Endothelial cell of umbilical vein (primary cell): Measurements from ENCODE around the gene IP6K2. TPM values are rescaled to one million over a fixed set of nuclear protein-coding genes. Genes with fewer than 3 reads are reported as not detected.

ENCODE experiments used
- BruUV-seq: library from RNA; stranded (reverse); fragments of 400-500 nt; replicated peaks from 2 replicates; lab custom pipeline; 2021; lab: Mats Ljungman, UMichigan
- CTCF ChIA-PET: fragments of 300-600, 350-600 bp; sonication (Branson Sonifier 250); formaldehyde crosslinking; loops from one replicate; lab custom pipeline; 2021; ENCODE audit warnings: antibody characterized with exemption, inconsistent platforms; lab: Charles Lee
- POLR2A ChIA-PET: fragments of 300-600, 350-600 bp; sonication (Branson Sonifier 250); formaldehyde crosslinking; loops from one replicate; lab custom pipeline; 2021; ENCODE audit warnings: antibody characterized with exemption, inconsistent platforms; lab: Charles Lee
- DNase-seq: peaks from one replicate; pipeline ENCODE4 v3.0.0-alpha.2; 2011; ENCODE audit warnings: low read depth, low spot score
- FAIRE-seq: peaks from 2 replicates; lab custom pipeline; 2011; peaks lifted over from hg19 to GRCh38; lab: Jason Lieb, UNC
- H2AFZ ChIP-seq: 2 replicates; pipeline ENCODE4 v1.6.0; 2012; ENCODE audit warnings: low read depth, low read length, control low read depth, inconsistent platforms
- H3K27ac ChIP-seq: 2 replicates; pipeline ENCODE4 v1.5.1; 2011; ENCODE audit warnings: low read depth, mild to moderate bottlenecking, control low read depth, low read length, moderate library complexity; ENCODE audit not compliant: insufficient read depth
- H3K27me3 ChIP-seq, 2 experiments: 2 replicates each; pipeline versions ENCODE4 v1.6.0 to v1.6.1; 2011; ENCODE audit warnings: low read length in 2 of 2, mixed read lengths in 1 of 2; ENCODE audit not compliant: control insufficient read depth in 2 of 2, insufficient read depth in 2 of 2
- H3K36me3 ChIP-seq, 2 experiments: 2 replicates in 1 of 2; 3 replicates in 1 of 2; pipeline ENCODE4 v1.5.1; 2011; ENCODE audit warnings: low read length in 2 of 2, mild to moderate bottlenecking in 1 of 2, moderate library complexity in 1 of 2; ENCODE audit not compliant: control insufficient read depth in 2 of 2, insufficient read depth in 2 of 2; ENCODE audit errors: extremely low read depth in 1 of 2
- H3K4me1 ChIP-seq: 3 replicates; pipeline ENCODE4 v1.5.1; 2011; ENCODE audit warnings: mild to moderate bottlenecking, low read length; ENCODE audit not compliant: control insufficient read depth, insufficient read depth; ENCODE audit errors: extremely low read depth
- H3K4me2 ChIP-seq: 2 replicates; pipeline ENCODE4 v1.6.1; 2011; ENCODE audit warnings: low read length, control low read depth, mixed read lengths; ENCODE audit not compliant: insufficient read depth
- H3K4me3 ChIP-seq, 3 experiments: fragments of 200-600 bp in 1 of 3; sonication (generic), shearing (Covaris generic) in 1 of 3; replicated peaks in 1 of 3; 2 replicates each; pipeline ENCODE4 v1.5.1; 2011 to 2016; ENCODE audit warnings: control low read depth in 3 of 3, low read length in 3 of 3, mild to moderate bottlenecking in 2 of 3, inconsistent platforms in 1 of 3, low read depth in 1 of 3, moderate library complexity in 1 of 3; ENCODE audit not compliant: insufficient read depth in 1 of 3
- H3K79me2 ChIP-seq: 2 replicates; pipeline ENCODE4 v1.6.0; 2012; ENCODE audit warnings: low read length, inconsistent platforms; ENCODE audit not compliant: control insufficient read depth, insufficient read depth
- H3K9ac ChIP-seq: replicated peaks from 2 replicates; pipeline ENCODE3; 2011; ENCODE audit warnings: low read length, control low read depth; ENCODE audit not compliant: insufficient read depth; ENCODE audit errors: extremely low read depth
- H3K9me1 ChIP-seq: replicated peaks from 3 replicates; pipeline ENCODE4 v1.6.0; 2011; ENCODE audit warnings: mild to moderate bottlenecking, low read length; ENCODE audit not compliant: control insufficient read depth, insufficient read depth; ENCODE audit errors: extremely low read depth
- H3K9me3 ChIP-seq: replicated peaks from 2 replicates; pipeline ENCODE4 v1.5.1; 2012; ENCODE audit warnings: low read length, inconsistent platforms; ENCODE audit not compliant: control insufficient read depth, insufficient read depth
- H4K20me1 ChIP-seq: replicated peaks from 2 replicates; pipeline ENCODE3; 2011; ENCODE audit warnings: mild to moderate bottlenecking, low read length; ENCODE audit not compliant: control insufficient read depth, insufficient read depth; ENCODE audit errors: extremely low read depth
- EZH2 ChIP-seq: IDR thresholded peaks from 2 replicates; pipeline ENCODE4 v1.6.1; 2012; ENCODE audit warnings: borderline replicate concordance, low read depth, mild to moderate bottlenecking, moderate library complexity, low read length, inconsistent platforms; ENCODE audit not compliant: severe bottlenecking
- FOS ChIP-seq: IDR thresholded peaks from 2 replicates; pipeline ENCODE4 v1.6.1; 2011; ENCODE audit warnings: mild to moderate bottlenecking, low read length, moderate library complexity, borderline replicate concordance; ENCODE audit not compliant: insufficient read depth
- GATA2 ChIP-seq: IDR thresholded peaks from 2 replicates; pipeline ENCODE4 v1.7.0; 2011; ENCODE audit warnings: low read depth, mild to moderate bottlenecking, moderate library complexity, mixed read lengths, low read length; ENCODE audit not compliant: insufficient read length, insufficient read depth
- JUN ChIP-seq: IDR thresholded peaks from 2 replicates; pipeline ENCODE4 v1.6.1; 2011; ENCODE audit warnings: borderline replicate concordance, low read depth; ENCODE audit not compliant: insufficient read length, insufficient read depth
- MYC ChIP-seq: IDR thresholded peaks from one replicate; pipeline ENCODE4 v1.6.1; 2011; ENCODE audit warnings: mild to moderate bottlenecking, low read depth, low read length
- POLR2A ChIP-seq: IDR thresholded peaks from 2 replicates; pipeline ENCODE4 v1.6.1; 2012; ENCODE audit warnings: low read depth, mild to moderate bottlenecking, control low read depth, low read length
- POLR2AphosphoS5 ChIP-seq: IDR thresholded peaks from 2 replicates; pipeline ENCODE4 v1.6.1; 2012; ENCODE audit warnings: low read depth, mild to moderate bottlenecking, control low read depth, low read length, moderate library complexity; ENCODE audit not compliant: insufficient read depth
- dilution Hi-C: fragments of 300-500 bp; cut with MboI; formaldehyde crosslinking; loops from one replicate; pipeline ENCODE4 v1.15.0; 2019; ENCODE audit warnings: low sequenced_read_pairs; ENCODE audit not compliant: extremely low pct_ligation_motif_present
- intact Hi-C: fragments of 100-400 bp; cut with micrococcal nuclease; formaldehyde crosslinking; loops from one replicate; pipeline ENCODE4 v1.10.0; 2022
- polyA plus RNA-seq, 4 experiments: library from polyadenylated mRNA; depleted of rRNA in 3 of 4; stranded (reverse) in 3 of 4; unstranded in 1 of 4; fragments of >200 nt; gene quantifications; 2 replicates each; pipeline versions ENCODE4 v1.2.1 to v1.2.3, GENCODE V29; 2011 to 2012; ENCODE audit warnings: missing spikeins in 1 of 4
- total RNA-seq: library from RNA; stranded (reverse); gene quantifications from 2 replicates; pipeline ENCODE4 v1.2.3, GENCODE V29; 2021
- TF ChIP-seq, protein P1 (sequence below), 2 donors: IDR thresholded peaks; 1 replicate in 1 of 2; 2 replicates in 1 of 2; pipeline ENCODE4 v1.5.1; 2011; ENCODE audit warnings: low read length in 2 of 2, mild to moderate bottlenecking in 2 of 2, moderate library complexity in 2 of 2, control low read depth in 1 of 2, inconsistent platforms in 1 of 2, low read depth in 1 of 2; ENCODE audit not compliant: insufficient read depth in 1 of 2; ENCODE audit errors: extremely low read depth in 1 of 2
- TF ChIP-seq, protein P2 (sequence below): IDR thresholded peaks from 2 replicates; pipeline ENCODE4 v1.6.1; 2011; ENCODE audit not compliant: insufficient read depth, insufficient read length

IP6K2 gene
- total and polyA plus RNA-seq, 2 donors (not counting 3 experiments of a cell fraction or from before 2014, with no cell fraction given): 81.8 to 143 TPM

DNA sequence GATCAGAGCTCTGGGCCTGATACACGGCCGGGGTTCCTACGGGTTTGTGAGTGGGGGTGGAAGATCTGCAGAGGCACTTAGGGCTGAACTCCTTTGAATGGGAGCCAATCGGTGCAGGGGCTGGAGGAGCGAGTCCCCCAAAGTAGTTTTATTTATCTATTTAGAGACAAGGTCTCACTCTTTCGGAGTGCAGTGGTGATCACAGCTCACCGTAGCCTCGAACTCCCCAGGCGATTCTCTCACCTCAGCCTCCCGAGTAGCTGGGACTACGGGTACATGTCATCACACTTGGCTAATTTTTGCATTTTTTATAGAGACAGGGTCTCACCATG lies 52.7 kb downstream of the IP6K2 start:
- intact Hi-C loops: loop anchor here (2.0 kb wide), 1 partner anchor 21 kb away; the partner anchor contains the start of gene NCKIPSD
- Histone ChIP-seq H3K79me2 (no peaks in the 10 kb centered on the region), H2AFZ (no peak overlapping the region), H3K4me1 (peaks cover 6% of the 10 kb centered on the region), H3K4me2 (no peak overlapping the region), H4K20me1 (no peaks in the 10 kb centered on the region), H3K9me1 (no peaks in the 10 kb centered on the region), H3K36me3 (no peaks in the 10 kb centered on the region), H3K27me3 (peaks cover 8 to 10% of the 10 kb centered on the region in 2 experiments), H3K27ac (no peak overlapping the region), H3K9me3 (no peaks in the 10 kb centered on the region), H3K9ac (no peak overlapping the region), H3K4me3 (no peak overlapping the region)
- ChIA-PET POLR2A (no interaction called here), CTCF (interaction anchor here (1.2 to 3.5 kb wide), 4 partner anchors 10 to 53 kb away, joined by 3 to 14 read pairs (median 4); partner anchors contain the start of genes IP6K2 and NCKIPSD)
- DNase-seq: no peak
- BruUV-seq: no TSS peak
- dilution Hi-C loops: no loop called here
- no peak for TF ChIP-seq JUN
- TF ChIP-seq POLR2A: no peak
- TF ChIP-seq, protein P1, sequence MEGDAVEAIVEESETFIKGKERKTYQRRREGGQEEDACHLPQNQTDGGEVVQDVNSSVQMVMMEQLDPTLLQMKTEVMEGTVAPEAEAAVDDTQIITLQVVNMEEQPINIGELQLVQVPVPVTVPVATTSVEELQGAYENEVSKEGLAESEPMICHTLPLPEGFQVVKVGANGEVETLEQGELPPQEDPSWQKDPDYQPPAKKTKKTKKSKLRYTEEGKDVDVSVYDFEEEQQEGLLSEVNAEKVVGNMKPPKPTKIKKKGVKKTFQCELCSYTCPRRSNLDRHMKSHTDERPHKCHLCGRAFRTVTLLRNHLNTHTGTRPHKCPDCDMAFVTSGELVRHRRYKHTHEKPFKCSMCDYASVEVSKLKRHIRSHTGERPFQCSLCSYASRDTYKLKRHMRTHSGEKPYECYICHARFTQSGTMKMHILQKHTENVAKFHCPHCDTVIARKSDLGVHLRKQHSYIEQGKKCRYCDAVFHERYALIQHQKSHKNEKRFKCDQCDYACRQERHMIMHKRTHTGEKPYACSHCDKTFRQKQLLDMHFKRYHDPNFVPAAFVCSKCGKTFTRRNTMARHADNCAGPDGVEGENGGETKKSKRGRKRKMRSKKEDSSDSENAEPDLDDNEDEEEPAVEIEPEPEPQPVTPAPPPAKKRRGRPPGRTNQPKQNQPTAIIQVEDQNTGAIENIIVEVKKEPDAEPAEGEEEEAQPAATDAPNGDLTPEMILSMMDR (IDR thresholded peaks at IDR 0.05; ENCODE audit: extremely low read depth in 1 of 2, insufficient read depth in 1 of 2, low read depth in 1 of 2, low read length in 2 of 2): no peak
- no peak for TF ChIP-seq MYC
- TF ChIP-seq, protein P2, sequence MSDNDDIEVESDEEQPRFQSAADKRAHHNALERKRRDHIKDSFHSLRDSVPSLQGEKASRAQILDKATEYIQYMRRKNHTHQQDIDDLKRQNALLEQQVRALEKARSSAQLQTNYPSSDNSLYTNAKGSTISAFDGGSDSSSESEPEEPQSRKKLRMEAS: no peak
- no peak for TF ChIP-seq FOS
- TF ChIP-seq POLR2AphosphoS5: no peak
- no peak for TF ChIP-seq EZH2
- no peak for TF ChIP-seq GATA2
- no peak for FAIRE-seq
